ENCODE results near the gene DHRS2. TPM values are rescaled to one million over a fixed set of nuclear protein-coding genes. Genes with fewer than 3 reads are reported as not detected.

The DHRS2 gene
- total and polyA plus RNA-seq, 2 of the 13 experiments (the other 11 are each of a cell fraction or from before 2014, with no cell fraction given): 1,621 to 3,021 TPM

- CTCF ChIA-PET (ENCODE audit: low intra/inter-chr PET ratio, low total read pairs): no interaction called here
- no peak overlapping the region for H3K9ac ChIP-seq (ENCODE audit: insufficient read depth, low read depth, low read length)
- H3K4me3 ChIP-seq (replicated peaks in 1 of 3; ENCODE audit: insufficient read depth in 1 of 3, low read depth in 2 of 3, low read length in 3 of 3): no peak overlapping the region
- DNase-seq (ENCODE audit: low spot score) (peak; percentile 76), ATAC-seq (peak; percentile 4), FAIRE-seq (no peak)
- no peaks in the 10 kb centered on the region for H3K9me3 ChIP-seq (ENCODE audit: low read length)
- H4K20me1 ChIP-seq (ENCODE audit: insufficient read depth, low read length): peaks cover 39% of the 10 kb centered on the region
- H3K36me3 ChIP-seq (replicated peaks in 1 of 2; ENCODE audit: control insufficient read depth in 1 of 2, insufficient read depth in 2 of 2, low read length in 2 of 2): peaks cover 27 to 32% of the 10 kb centered on the region in 2 experiments
- peaks cover 0 to 18% of the 10 kb centered on the region in 2 experiments; a peak in 1 of 5 replicates for H3K27me3 ChIP-seq (ENCODE audit: control insufficient read depth in 1 of 2, insufficient read depth in 2 of 2, low read length in 2 of 2)
- BruUV-seq (replicated peaks): no TSS peak
- no peak overlapping the region for H2AFZ ChIP-seq (ENCODE audit: low read length)
- in situ Hi-C loops (cut with HindIII; ENCODE audit: extremely low pct_ligation_motif_present, low pct_unique_long_range_greater_than_20kb) (no loop called here), intact Hi-C loops (cut with micrococcal nuclease; ENCODE audit: unreplicated experiment) (loop anchor here (1.0 kb wide), 1 partner anchor 11 kb away; the partner anchor contains the start of gene DHRS2)
- no peak overlapping the region for H3K4me2 ChIP-seq (ENCODE audit: low read depth, low read length)
- peaks cover 27% of the 10 kb centered on the region for H3K4me1 ChIP-seq (ENCODE audit: insufficient read depth, low read length)
- WGBS (ENCODE audit: low lambda C conversion rate): 42% methylated on average over 6 of the region's 6 CpGs
- POLR2A ChIA-PET: interaction anchor here (0.8 to 7.1 kb wide), 17 partner anchors 11 to 447 kb away, joined by 3 to 173 read pairs (median 9); partner anchors contain the start of genes DHRS2 and PCK2
- H3K27ac ChIP-seq (ENCODE audit: extremely low read length, insufficient read depth, low read length): peak overlapping the region; percentile 3
- no peaks in the 10 kb centered on the region for H3K79me2 ChIP-seq (ENCODE audit: insufficient read depth, low read length)
- TF ChIP-seq ZNF580 (CRISPR knock-in tag; IDR thresholded peaks at IDR 0.05; ENCODE audit: borderline replicate concordance, low read depth) (0 out of 2 replicates have a peak, but pooled peaks have one; percentile 18), ZNF232 (CRISPR knock-in tag; IDR thresholded peaks at IDR 0.05; ENCODE audit: borderline replicate concordance) (peak; percentile 63; the same call in 1 of the 2 replicates), ZC3H13 (CRISPR knock-in tag; IDR thresholded peaks at IDR 0.05) (peak; percentile 28), HNRNPK (IDR thresholded peaks at IDR 0.05; ENCODE audit: low read depth, low read length, poor library complexity, severe bottlenecking) (peak; percentile 91), TFE3 (CRISPR knock-in tag; IDR thresholded peaks at IDR 0.05) (peak; percentile 14; the same call in 1 of the 2 replicates), ZNF414 (CRISPR knock-in tag; IDR thresholded peaks at IDR 0.05) (peak; percentile 25; the same call in 1 of the 2 replicates), STAG1 (CRISPR knock-in tag; IDR thresholded peaks at IDR 0.05) (no peak), ZNF781 (CRISPR knock-in tag; IDR thresholded peaks at IDR 0.05; ENCODE audit: borderline replicate concordance, not compliant biosample characterization) (no peak), ZFP90 (CRISPR knock-in tag; IDR thresholded peaks at IDR 0.05; ENCODE audit: borderline replicate concordance) (peak; percentile 80; the same call in 1 of the 2 replicates), MAFF (IDR thresholded peaks at IDR 0.05; ENCODE audit: low read depth, low read length) (peak; percentile 82), SRSF1 (optimal IDR thresholded peaks at IDR 0.05; ENCODE audit: low read depth, low read length) (peak; percentile 97), E2F5 (CRISPR knock-in tag; conservative IDR thresholded peaks at IDR 0.05) (peak; percentile 60), RAD21 (CRISPR knock-in tag; IDR thresholded peaks at IDR 0.05) (peak; percentile 77), POLR2AphosphoS2 (IDR thresholded peaks at IDR 0.05; ENCODE audit: low read depth, low read length) (peak; percentile 87), ZNF549 (CRISPR knock-in tag; IDR thresholded peaks at IDR 0.05) (no peak), ZNF235 (CRISPR knock-in tag; IDR thresholded peaks at IDR 0.05; ENCODE audit: borderline replicate concordance) (0 out of 2 replicates have a peak, but pooled peaks have one; percentile 69), ZNF841 (CRISPR knock-in tag; IDR thresholded peaks at IDR 0.05; ENCODE audit: borderline replicate concordance) (no peak; the same call in 1 of the 2 replicates), NR1H2 (CRISPR knock-in tag; IDR thresholded peaks at IDR 0.05; ENCODE audit: borderline replicate concordance, low read depth) (peak; percentile 57; the same call in 1 of the 2 replicates), NFKB2 (CRISPR knock-in tag; IDR thresholded peaks at IDR 0.05; ENCODE audit: borderline replicate concordance) (peak; percentile 66; the same call in 1 of the 2 replicates), ZNF678 (CRISPR knock-in tag; IDR thresholded peaks at IDR 0.05) (peak; percentile 86; the same call in 1 of the 2 replicates)
These were observed 10.7 kb downstream of the DHRS2 start for GRCh38 chr14:23646648-23647549.

Measured in HepG2 (cell line).